HepG2 (cell line): Measurements from ENCODE around the gene TBCD. TPM values are rescaled to one million over a fixed set of nuclear protein-coding genes. Genes with fewer than 3 reads are reported as not detected.
A peak's percentile ranks its signal among the peaks of the same experiment; 100 is the strongest.

Experiments used
- ATAC-seq: fragments of 200-7000 bp; cut with Tn5 transposase; 3 replicates; pipeline ENCODE4 v1.9.1; 2020; ENCODE audit warnings: mild to moderate bottlenecking, moderate library complexity
- BruUV-seq: library from RNA; stranded (reverse); fragments of 400-500 nt; replicated peaks from 2 replicates; lab custom pipeline; 2021; lab: Mats Ljungman, UMichigan
- CTCF ChIA-PET: fragments of 300-600 bp; formaldehyde crosslinking; extraction: SDS; loops from one replicate; lab custom pipeline; 2021; ENCODE audit warnings: low total read pairs, inconsistent platforms, low intra/inter-chr PET ratio; lab: Yijun Ruan, JAX
- POLR2A ChIA-PET: fragments of 350-600 bp; sonication (Branson Sonifier 250); formaldehyde crosslinking; loops from one replicate; lab custom pipeline; 2020; ENCODE audit warnings: antibody characterized with exemption, inconsistent platforms; lab: Yijun Ruan, JAX
- DNase-seq: peaks from one replicate; pipeline ENCODE4 v3.0.0-alpha.2; 2015; ENCODE audit warnings: low spot score
- FAIRE-seq: peaks from 3 replicates; lab custom pipeline; 2011; peaks lifted over from hg19 to GRCh38; lab: Jason Lieb, UNC
- H2AFZ ChIP-seq: one replicate; pipeline ENCODE4 v1.6.1; 2011; ENCODE audit warnings: low read length, inconsistent platforms
- H3K27ac ChIP-seq: fragments of 300-600 bp; 3 replicates; pipeline ENCODE4 v1.8.0; 2011; ENCODE audit warnings: mixed run types, mild to moderate bottlenecking, mixed read lengths, low read length, inconsistent platforms; ENCODE audit not compliant: insufficient read depth; ENCODE audit errors: extremely low read length
- H3K27me3 ChIP-seq, 2 experiments: fragments of 200-600 bp in 1 of 2; 2 replicates in 1 of 2; 3 replicates in 1 of 2; pipeline versions ENCODE4 v1.6.0 to v1.8.0; 2011; ENCODE audit warnings: low read length in 2 of 2, mild to moderate bottlenecking in 2 of 2, moderate library complexity in 2 of 2, inconsistent platforms in 1 of 2; ENCODE audit not compliant: insufficient read depth in 2 of 2, control insufficient read depth in 1 of 2
- H3K36me3 ChIP-seq, 2 experiments: fragments of 200-600 bp in 1 of 2; replicated peaks in 1 of 2; 2 replicates in 1 of 2; 3 replicates in 1 of 2; pipeline versions ENCODE4 v1.5.1 to v1.8.0; 2011; ENCODE audit warnings: low read length in 2 of 2, inconsistent platforms in 1 of 2; ENCODE audit not compliant: insufficient read depth in 2 of 2, control insufficient read depth in 1 of 2
- H3K4me1 ChIP-seq: 2 replicates; pipeline ENCODE4 v1.5.1; 2012; ENCODE audit warnings: low read length, inconsistent platforms; ENCODE audit not compliant: insufficient read depth
- H3K4me2 ChIP-seq: 2 replicates; pipeline ENCODE4 v1.6.0; 2011; ENCODE audit warnings: low read depth, low read length, inconsistent platforms
- H3K4me3 ChIP-seq, 3 experiments: fragments of 200-600 bp in 1 of 3; sonication (generic), shearing (Covaris generic) in 1 of 3; replicated peaks in 1 of 3; 2 replicates each; pipeline ENCODE4 v1.5.1; 2011 to 2016; ENCODE audit warnings: low read length in 3 of 3, inconsistent platforms in 2 of 3, low read depth in 2 of 3, mild to moderate bottlenecking in 2 of 3, control low read depth in 1 of 3, mixed read lengths in 1 of 3; ENCODE audit not compliant: insufficient read depth in 1 of 3
- H3K79me2 ChIP-seq: one replicate; pipeline ENCODE4 v1.6.1; 2011; ENCODE audit warnings: low read length, inconsistent platforms; ENCODE audit not compliant: insufficient read depth
- H3K9ac ChIP-seq: 2 replicates; pipeline ENCODE4 v1.6.0; 2011; ENCODE audit warnings: mild to moderate bottlenecking, low read depth, low read length, inconsistent platforms; ENCODE audit not compliant: insufficient read depth
- H3K9me3 ChIP-seq: 2 replicates; pipeline ENCODE4 v1.5.1; 2012; ENCODE audit warnings: mild to moderate bottlenecking, low read length
- H4K20me1 ChIP-seq: 2 replicates; pipeline ENCODE4 v1.6.0; 2011; ENCODE audit warnings: inconsistent platforms, mild to moderate bottlenecking, low read length, moderate library complexity; ENCODE audit not compliant: insufficient read depth
- AGO2 ChIP-seq: fragments of 200-400 bp; formaldehyde crosslinking; optimal IDR thresholded peaks from 2 replicates; pipeline ENCODE3; 2017; ENCODE audit warnings: mild to moderate bottlenecking, low read depth, low read length, moderate library complexity
- NPAS2 ChIP-seq: sonication (generic); formaldehyde crosslinking; IDR thresholded peaks from 2 replicates; pipeline ENCODE4 v1.8.0; 2022; ENCODE audit warnings: mild to moderate bottlenecking, missing genetic modification reagents, borderline replicate concordance
- ZBED4 ChIP-seq: sonication (generic); formaldehyde crosslinking; IDR thresholded peaks from 2 replicates; pipeline ENCODE4 v1.4.0; 2020; ENCODE audit warnings: missing genetic modification reagents, borderline replicate concordance
- ZFP36L1 ChIP-seq: sonication (generic); formaldehyde crosslinking; IDR thresholded peaks from 2 replicates; pipeline ENCODE4 v1.8.0; 2022; ENCODE audit warnings: mild to moderate bottlenecking, missing genetic modification reagents, moderate library complexity
- WGBS: methylation state at CpG from one replicate; pipeline ENCODE4 v1.1.6; 2017; ENCODE audit warnings: low lambda C conversion rate; 5-methylcytosine and 5-hydroxymethylcytosine counted together
- in situ Hi-C: cut with HindIII; loops from 2 replicates; pipeline ENCODE4 v1.10.0; 2017; ENCODE audit warnings: low pct_unique_long_range_greater_than_20kb; ENCODE audit not compliant: extremely low pct_ligation_motif_present
- intact Hi-C: fragments of 100-400 bp; cut with micrococcal nuclease; formaldehyde crosslinking; loops from one replicate; pipeline ENCODE4 v1.10.0; 2022; ENCODE audit not compliant: unreplicated experiment
- polyA plus RNA-seq, 8 experiments: library from polyadenylated mRNA; depleted of rRNA in 3 of 8; stranded (reverse) in 7 of 8; unstranded in 1 of 8; fragments of >200 nt; fragmentation: Illumina TruSeq in 4 of 8; extraction: Trizol in 4 of 8; gene quantifications; 2 replicates each; pipeline versions ENCODE4 v1.2.1 to v1.2.3, GENCODE V29; 2011 to 2016; ENCODE audit warnings: low read depth in 4 of 8, missing spikeins in 1 of 8, mixed read lengths in 1 of 8; ENCODE audit not compliant: insufficient read depth in 1 of 8
- total RNA-seq, 5 experiments: library from RNA; depleted of rRNA; stranded (reverse); fragments of >200 nt; fragmentation: Illumina TruSeq; extraction: Trizol; gene quantifications; 2 replicates each; pipeline ENCODE4 v1.2.3, GENCODE V29; 2016; ENCODE audit warnings: low read depth in 1 of 5

TBCD gene
- total and polyA plus RNA-seq, 2 of the 13 experiments (the other 11 are each of a cell fraction or from before 2014, with no cell fraction given), result 33.9 to 54.8 TPM

GRCh38 chr17:82804442-82805191 lies 52.8 kb downstream of the TBCD start:
- Histone ChIP-seq H3K9ac (no peak overlapping the region), H3K27me3 (no peaks in the 10 kb centered on the region), H3K27ac (no peak overlapping the region), H3K4me2 (no peak overlapping the region), H2AFZ (no peak overlapping the region), H3K4me1 (no peaks in the 10 kb centered on the region), H3K4me3 (no peak overlapping the region), H3K36me3 (peaks cover 28 to 39% of the 10 kb centered on the region in 2 experiments; a peak in 4 of 5 replicates), H4K20me1 (no peaks in the 10 kb centered on the region), H3K79me2 (no peaks in the 10 kb centered on the region), H3K9me3 (no peaks in the 10 kb centered on the region)
- in situ Hi-C loops (no loop called here), intact Hi-C loops (no loop called here)
- BruUV-seq, result no TSS peak
- FAIRE-seq (no peak), ATAC-seq (no peak), DNase-seq (no peak)
- TF ChIP-seq ZBED4 (CRISPR knock-in tag) (no peak), AGO2 (peak; percentile 45)
- 98% methylated on average over 25 of the region's 27 CpGs for WGBS
- ChIA-PET CTCF (no interaction called here), POLR2A (no interaction called here)

- CTCF ChIA-PET, result no interaction called here
- TF ChIP-seq AGO2, result peak; percentile 5
- no peak for TF ChIP-seq ZFP36L1
- no peak for TF ChIP-seq NPAS2 (CRISPR knock-in tag)
- TF ChIP-seq, all 625 proteins: peak for 1
- in situ Hi-C loops, result no loop called here
- FAIRE-seq, result no peak
- Histone ChIP-seq H3K36me3 (peaks cover 27 to 41% of the 10 kb centered on the region in 2 experiments; a peak in 4 of 5 replicates), H3K4me3 (no peak overlapping the region), H3K79me2 (no peaks in the 10 kb centered on the region), H3K4me2 (no peak overlapping the region), H3K27ac (no peak overlapping the region), H2AFZ (no peak overlapping the region), H3K9me3 (no peaks in the 10 kb centered on the region), H3K9ac (no peak overlapping the region), H3K27me3 (no peaks in the 10 kb centered on the region), H3K4me1 (no peaks in the 10 kb centered on the region), H4K20me1 (no peaks in the 10 kb centered on the region)
- intact Hi-C loops, result no loop called here
- ATAC-seq, result no peak
- 95% methylated on average over 12 of the region's 13 CpGs for WGBS
- no TSS peak for BruUV-seq
- POLR2A ChIA-PET, result no interaction called here
- no peak for DNase-seq
Measured at GRCh38 chr17:82805254-82805653, 53.4 kb downstream of the TBCD start.
